Suprapubic skin (tissue), 4 donors: ENCODE measurements around the gene FN3KRP. TPM values are rescaled to one million over a fixed set of nuclear protein-coding genes. Genes with fewer than 3 reads are reported as not detected.

Experiments used
- DNase-seq, 2 donors: peaks; one replicate each; pipeline ENCODE4 v3.0.0-alpha.2; 2019; ENCODE audit warnings: low spot score in 2 of 2
- H3K27ac ChIP-seq: fragments of 200-600 bp; sonication (generic); one replicate; pipeline ENCODE4 v1.5.1; 2019
- H3K27me3 ChIP-seq: fragments of 200-600 bp; sonication (generic); one replicate; pipeline ENCODE4 v1.5.1; 2019
- H3K36me3 ChIP-seq: fragments of 200-600 bp; sonication (generic); one replicate; pipeline ENCODE4 v1.5.1; 2019
- H3K4me1 ChIP-seq: fragments of 200-600 bp; sonication (generic); one replicate; pipeline ENCODE4 v1.5.1; 2019
- H3K4me3 ChIP-seq: fragments of 200-600 bp; sonication (generic); one replicate; pipeline ENCODE4 v1.5.1; 2019; ENCODE audit warnings: mild to moderate bottlenecking
- H3K9me3 ChIP-seq: fragments of 200-600 bp; sonication (generic); one replicate; pipeline ENCODE4 v1.5.1; 2019
- EP300 ChIP-seq: sonication (generic); formaldehyde crosslinking; IDR thresholded peaks from one replicate; pipeline ENCODE4 v1.6.1; 2017; ENCODE audit warnings: antibody characterized with exemption
- POLR2A ChIP-seq, 2 donors: fragments of 450-650 bp; IDR thresholded peaks; one replicate each; pipeline ENCODE4 v1.6.1; 2017; ENCODE audit warnings: antibody characterized with exemption in 2 of 2, mild to moderate bottlenecking in 2 of 2, moderate library complexity in 2 of 2
- POLR2AphosphoS5 ChIP-seq, 3 donors: sonication (generic); formaldehyde crosslinking; IDR thresholded peaks; one replicate each; pipeline ENCODE4 v1.6.1; 2017; ENCODE audit warnings: antibody characterized with exemption in 3 of 3
- WGBS: methylation state at CpG from one replicate; pipeline ENCODE4 v1.1.5; 2018; 5-methylcytosine and 5-hydroxymethylcytosine counted together
- total RNA-seq, 4 donors: library from RNA; depleted of rRNA; stranded (reverse); fragments of >200 nt; gene quantifications; one replicate each; pipeline ENCODE4 v1.1.0, GENCODE V29; 2016
- TF ChIP-seq, protein P1 (sequence below), 2 donors: fragments of 200-600 bp in 1 of 2; fragments of 450-650 bp in 1 of 2; sonication (generic) in 1 of 2; IDR thresholded peaks; one replicate each; pipeline ENCODE4 v1.5.1; 2016 to 2019; ENCODE audit warnings: antibody characterized with exemption in 2 of 2, mild to moderate bottlenecking in 1 of 2, moderate library complexity in 1 of 2

The FN3KRP gene
- total RNA-seq, 4 donors from 2014 or later, result 15.9 to 26.6 (median 21.4) TPM

GRCh38 chr17:82703935-82704865 lies 12.3 kb upstream of the FN3KRP start:
- peak in 1 of 2 donors; percentile 51 for DNase-seq

GRCh38 chr17:82704886-82705285 lies 11.6 kb upstream of the FN3KRP start:
- no peak for TF ChIP-seq POLR2AphosphoS5 (IDR thresholded peaks at IDR 0.05)
- TF ChIP-seq EP300, result no peak
- no peak for TF ChIP-seq POLR2A (IDR thresholded peaks at IDR 0.05)
- TF ChIP-seq, protein P1, sequence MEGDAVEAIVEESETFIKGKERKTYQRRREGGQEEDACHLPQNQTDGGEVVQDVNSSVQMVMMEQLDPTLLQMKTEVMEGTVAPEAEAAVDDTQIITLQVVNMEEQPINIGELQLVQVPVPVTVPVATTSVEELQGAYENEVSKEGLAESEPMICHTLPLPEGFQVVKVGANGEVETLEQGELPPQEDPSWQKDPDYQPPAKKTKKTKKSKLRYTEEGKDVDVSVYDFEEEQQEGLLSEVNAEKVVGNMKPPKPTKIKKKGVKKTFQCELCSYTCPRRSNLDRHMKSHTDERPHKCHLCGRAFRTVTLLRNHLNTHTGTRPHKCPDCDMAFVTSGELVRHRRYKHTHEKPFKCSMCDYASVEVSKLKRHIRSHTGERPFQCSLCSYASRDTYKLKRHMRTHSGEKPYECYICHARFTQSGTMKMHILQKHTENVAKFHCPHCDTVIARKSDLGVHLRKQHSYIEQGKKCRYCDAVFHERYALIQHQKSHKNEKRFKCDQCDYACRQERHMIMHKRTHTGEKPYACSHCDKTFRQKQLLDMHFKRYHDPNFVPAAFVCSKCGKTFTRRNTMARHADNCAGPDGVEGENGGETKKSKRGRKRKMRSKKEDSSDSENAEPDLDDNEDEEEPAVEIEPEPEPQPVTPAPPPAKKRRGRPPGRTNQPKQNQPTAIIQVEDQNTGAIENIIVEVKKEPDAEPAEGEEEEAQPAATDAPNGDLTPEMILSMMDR (IDR thresholded peaks at IDR 0.05), result no peak
- no peaks in the 10 kb centered on the region for H3K9me3 ChIP-seq
- H3K36me3 ChIP-seq, result no peaks in the 10 kb centered on the region
- H3K4me3 ChIP-seq, result no peak overlapping the region
- 84% methylated on average over 13 of the region's 13 CpGs for WGBS
- no peaks in the 10 kb centered on the region for H3K27me3 ChIP-seq
- H3K4me1 ChIP-seq, result peaks cover 11% of the 10 kb centered on the region
- H3K27ac ChIP-seq, result no peak overlapping the region
- no peak for DNase-seq

More at GRCh38 chr17:82703935-82704865, 12.3 kb upstream of the FN3KRP start:
- H3K4me3 ChIP-seq, result no peak overlapping the region
- H3K27ac ChIP-seq, result no peak overlapping the region
- no peaks in the 10 kb centered on the region for H3K36me3 ChIP-seq
- H3K9me3 ChIP-seq, result no peaks in the 10 kb centered on the region
- TF ChIP-seq, protein P1 (IDR thresholded peaks at IDR 0.05), result no peak
- TF ChIP-seq POLR2AphosphoS5 (IDR thresholded peaks at IDR 0.05), result no peak
- no peak for TF ChIP-seq EP300
- no peak for TF ChIP-seq POLR2A (IDR thresholded peaks at IDR 0.05)
- peaks cover 17% of the 10 kb centered on the region for H3K4me1 ChIP-seq
- WGBS, result 85% methylated on average over 33 of the region's 38 CpGs
- no peaks in the 10 kb centered on the region for H3K27me3 ChIP-seq

DNA sequence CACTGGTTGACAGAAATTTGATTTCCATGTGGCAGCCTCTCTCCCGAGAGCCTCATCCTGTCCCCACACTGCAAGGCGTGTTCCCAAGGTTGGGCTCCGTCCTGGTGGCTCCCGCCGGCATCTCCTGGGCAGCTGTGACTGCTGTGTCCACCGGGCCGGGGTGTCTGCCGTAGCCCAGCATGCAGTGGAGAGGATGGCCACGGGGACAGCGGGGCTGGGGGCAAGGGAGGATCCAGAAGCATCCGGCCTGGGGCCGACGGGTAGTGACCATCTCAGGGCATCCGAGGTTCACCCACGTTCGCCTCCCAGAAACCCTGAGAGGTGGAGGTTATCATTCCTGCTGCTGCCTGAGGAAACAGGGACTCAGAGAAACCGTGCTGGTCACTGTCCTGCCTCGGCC lies 10.8 kb upstream of the FN3KRP start:
- DNase-seq, result no peak
- 90% methylated on average over 7 of the region's 18 CpGs for WGBS
- Histone ChIP-seq H3K27ac (no peak overlapping the region), H3K27me3 (no peaks in the 10 kb centered on the region), H3K4me1 (peaks cover 11% of the 10 kb centered on the region), H3K4me3 (no peak overlapping the region), H3K36me3 (no peaks in the 10 kb centered on the region), H3K9me3 (no peaks in the 10 kb centered on the region)
- no peak for TF ChIP-seq EP300
- TF ChIP-seq, protein P1 (IDR thresholded peaks at IDR 0.05), result no peak
- TF ChIP-seq POLR2AphosphoS5 (IDR thresholded peaks at IDR 0.05), result no peak

DNA sequence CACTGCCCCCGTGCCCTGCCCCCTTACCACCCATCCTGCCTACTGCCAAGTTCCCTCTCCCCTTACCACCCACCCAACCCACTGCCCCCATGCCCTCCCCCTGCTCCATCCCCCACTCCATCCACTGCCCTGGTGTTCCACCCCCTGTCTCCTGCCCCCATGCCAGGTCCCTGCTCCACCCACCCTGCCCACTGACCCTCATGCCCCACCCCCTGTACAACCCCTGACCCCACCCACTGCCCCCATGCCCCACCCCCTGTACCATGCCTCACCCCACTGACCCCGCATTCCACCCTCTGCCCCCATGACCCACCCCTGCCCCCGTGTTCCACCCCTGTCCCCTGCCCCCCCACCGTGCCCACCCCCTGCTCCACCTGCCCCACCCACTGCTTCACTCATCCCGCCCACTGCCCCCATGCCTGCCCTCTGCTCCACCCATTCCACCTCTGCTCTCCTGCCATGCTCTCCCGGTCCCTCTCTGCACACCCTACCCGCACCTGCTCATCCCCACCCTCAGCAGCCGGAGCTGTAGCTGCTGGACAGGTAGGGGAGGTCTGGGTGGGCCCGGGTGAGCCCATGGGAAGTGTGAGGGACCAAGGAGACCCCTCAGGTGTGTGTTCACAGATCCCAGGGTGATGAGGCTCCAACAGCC lies 7.4 kb upstream of the FN3KRP start:
- no peak overlapping the region for H3K4me3 ChIP-seq
- H3K36me3 ChIP-seq, result no peaks in the 10 kb centered on the region
- H3K27me3 ChIP-seq, result no peaks in the 10 kb centered on the region
- TF ChIP-seq POLR2AphosphoS5 (IDR thresholded peaks at IDR 0.05) (no peak), EP300 (no peak), POLR2A (IDR thresholded peaks at IDR 0.05) (no peak)
- TF ChIP-seq, protein P1 (IDR thresholded peaks at IDR 0.05), result no peak
- WGBS, result 61% methylated on average over 8 of the region's 9 CpGs
- H3K9me3 ChIP-seq, result no peaks in the 10 kb centered on the region
- no peaks in the 10 kb centered on the region for H3K4me1 ChIP-seq
- no peak overlapping the region for H3K27ac ChIP-seq
- DNase-seq, result peak in 1 of 2 donors; percentile 58
